Measurements from ENCODE around the gene MSMB. TPM values are rescaled to one million over a fixed set of nuclear protein-coding genes. Genes with fewer than 3 reads are reported as not detected.
"Not testable (repeated sequence)": the region's sequence is repeated elsewhere in the genome, so short reads cannot be mapped to it uniquely, and the experiment has no call there.

Gene MSMB
- total and polyA plus RNA-seq, 5 donors, result not detected

DNA sequence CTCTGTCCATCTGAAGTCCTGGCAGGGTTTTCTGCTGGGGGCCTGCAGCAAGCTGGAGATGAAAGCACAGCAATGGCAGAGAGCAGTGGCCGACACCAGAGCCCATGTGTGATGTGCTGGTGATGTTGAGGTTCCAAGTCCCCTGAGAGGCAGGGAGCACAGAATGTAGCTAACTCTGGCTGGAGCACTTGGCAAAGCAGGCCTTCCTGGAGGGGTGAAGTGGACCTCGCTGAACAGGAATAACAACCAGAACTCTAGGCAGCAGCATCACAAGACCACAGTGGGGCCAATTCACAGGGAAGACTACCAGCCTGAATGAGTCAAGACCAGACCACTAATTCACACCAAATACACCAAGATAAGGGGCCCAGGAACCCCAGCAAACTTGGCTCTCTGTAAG lies 22.8 kb upstream of the MSMB start:
- Histone ChIP-seq H3K4me3 (ENCODE audit: low read length) (no peak overlapping the region), H3K4me1 (ENCODE audit: control insufficient read depth, insufficient read depth, low read length) (no peaks in the 10 kb centered on the region), H3K9me3 (ENCODE audit: control insufficient read depth, low read length) (no peaks in the 10 kb centered on the region), H3K27me3 (ENCODE audit: control insufficient read depth, insufficient read depth) (no peaks in the 10 kb centered on the region), H3K27ac (ENCODE audit: low read length) (no peak overlapping the region)
- ATAC-seq (no peak), DNase-seq (no peak)
- intact Hi-C loops (cut with DNase I), result no loop called here
- 66% methylated on average over 2 of the region's 2 CpGs for WGBS

DNA sequence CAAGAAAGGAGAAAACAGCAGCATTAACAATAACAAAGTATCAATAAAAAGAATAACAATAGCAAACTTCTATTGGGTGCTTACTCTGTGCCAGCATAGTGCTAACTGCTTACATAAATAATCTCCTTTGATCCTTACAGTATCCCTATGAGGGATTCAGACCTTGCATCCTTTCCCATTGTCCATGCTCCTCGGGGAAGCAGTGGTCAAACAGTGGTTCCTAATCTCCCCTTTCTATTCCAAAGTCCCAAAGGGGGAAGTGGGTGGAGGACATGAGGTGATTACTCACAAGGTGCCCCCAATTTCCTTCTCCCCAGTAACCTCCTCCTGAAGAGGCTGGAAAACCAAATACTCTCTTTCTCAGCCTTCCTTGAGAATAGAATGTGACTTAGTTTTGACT lies 22.0 kb upstream of the MSMB start:
- Histone ChIP-seq H3K27ac (ENCODE audit: low read length) (no peak overlapping the region), H3K9me3 (ENCODE audit: control insufficient read depth, low read length) (no peaks in the 10 kb centered on the region), H3K4me3 (ENCODE audit: low read length) (no peak overlapping the region), H3K4me1 (ENCODE audit: control insufficient read depth, insufficient read depth, low read length) (no peaks in the 10 kb centered on the region), H3K27me3 (ENCODE audit: control insufficient read depth, insufficient read depth) (no peaks in the 10 kb centered on the region)
- 66% methylated on average over 1 of the region's 1 CpG for WGBS
- ATAC-seq (no peak), DNase-seq (no peak)
- intact Hi-C loops (cut with DNase I), result no loop called here

DNA sequence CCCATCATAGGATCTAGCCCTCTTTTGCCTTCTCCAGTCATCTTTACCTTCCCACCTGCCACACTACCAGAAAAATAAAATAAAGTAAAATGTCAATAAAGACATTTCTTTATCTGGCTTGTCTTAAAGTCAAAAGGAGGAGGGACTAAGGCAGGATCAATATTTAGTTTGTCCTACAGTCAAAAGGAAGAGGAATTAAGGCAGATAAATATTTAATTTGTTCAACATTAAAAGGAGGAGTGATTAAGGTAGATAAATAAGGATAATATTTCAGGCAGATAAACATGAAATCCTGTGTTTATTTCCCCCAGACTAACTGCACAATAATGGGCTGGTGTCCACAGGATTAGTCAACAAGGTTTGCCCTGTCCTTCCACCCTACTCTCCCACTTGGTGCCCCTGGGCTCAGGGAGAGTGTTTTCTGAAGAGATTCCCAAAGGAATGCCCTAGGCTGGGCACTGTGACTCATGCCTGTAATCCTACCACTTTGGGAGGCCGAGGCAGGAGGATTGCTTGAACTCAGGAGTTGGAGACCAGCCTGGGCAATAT lies 18.3 kb upstream of the MSMB start:
- no peaks in the 10 kb centered on the region for H3K27me3 ChIP-seq (ENCODE audit: control insufficient read depth, insufficient read depth)
- intact Hi-C loops (cut with DNase I), result no loop called here
- DNase-seq, result no peak
- H3K4me1 ChIP-seq (ENCODE audit: control insufficient read depth, insufficient read depth, low read length), result no peaks in the 10 kb centered on the region
- no peaks in the 10 kb centered on the region for H3K9me3 ChIP-seq (ENCODE audit: control insufficient read depth, low read length)
- no peak overlapping the region for H3K4me3 ChIP-seq (ENCODE audit: low read length)
- H3K27ac ChIP-seq (ENCODE audit: low read length), result no peak overlapping the region
- ATAC-seq, result no peak
- 91% methylated on average over 1 of the region's 1 CpG for WGBS

DNA sequence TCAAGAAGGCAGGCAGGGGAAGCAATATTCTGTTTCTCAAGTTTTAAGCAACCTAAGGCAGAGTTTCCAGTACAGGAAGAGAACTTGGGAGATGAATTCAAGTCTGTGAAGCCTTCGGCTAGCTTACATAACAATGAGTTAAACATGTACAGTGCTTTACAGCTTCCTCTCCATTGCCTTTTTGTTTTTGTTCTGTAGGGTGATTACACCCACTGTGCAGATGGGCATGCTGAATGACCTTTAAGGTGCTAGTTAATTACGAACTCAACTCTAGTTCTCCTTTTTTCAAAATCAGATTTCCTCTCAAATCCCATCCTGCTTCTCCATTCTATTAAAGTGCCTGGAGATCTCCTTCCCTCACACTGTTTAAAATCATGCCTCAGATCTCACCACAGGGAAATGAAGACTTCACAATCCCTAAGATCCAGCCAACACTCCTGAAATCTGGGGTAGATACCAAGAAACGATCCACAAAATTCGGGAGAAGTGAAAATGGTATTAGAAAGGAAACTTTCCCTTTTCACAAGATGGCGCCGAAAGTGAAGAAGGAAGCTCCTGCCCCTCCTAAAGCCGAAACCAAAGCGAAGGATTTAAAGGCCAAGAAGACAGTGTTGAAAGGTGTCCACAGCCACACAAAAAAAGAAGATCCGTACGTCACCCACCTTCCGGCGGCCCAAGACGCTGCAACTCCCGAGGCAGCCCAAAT lies 16.8 kb upstream of the MSMB start:
- DNase-seq (no peak), ATAC-seq (no peak)
- Histone ChIP-seq H3K9me3 (ENCODE audit: control insufficient read depth, low read length) (no peaks in the 10 kb centered on the region), H3K27me3 (ENCODE audit: control insufficient read depth, insufficient read depth) (no peaks in the 10 kb centered on the region), H3K4me3 (ENCODE audit: low read length) (no peak overlapping the region), H3K4me1 (ENCODE audit: control insufficient read depth, insufficient read depth, low read length) (no peaks in the 10 kb centered on the region), H3K27ac (ENCODE audit: low read length) (no peak overlapping the region)
- intact Hi-C loops (cut with DNase I), result no loop called here
- WGBS, result 81% methylated on average over 14 of the region's 14 CpGs

DNA sequence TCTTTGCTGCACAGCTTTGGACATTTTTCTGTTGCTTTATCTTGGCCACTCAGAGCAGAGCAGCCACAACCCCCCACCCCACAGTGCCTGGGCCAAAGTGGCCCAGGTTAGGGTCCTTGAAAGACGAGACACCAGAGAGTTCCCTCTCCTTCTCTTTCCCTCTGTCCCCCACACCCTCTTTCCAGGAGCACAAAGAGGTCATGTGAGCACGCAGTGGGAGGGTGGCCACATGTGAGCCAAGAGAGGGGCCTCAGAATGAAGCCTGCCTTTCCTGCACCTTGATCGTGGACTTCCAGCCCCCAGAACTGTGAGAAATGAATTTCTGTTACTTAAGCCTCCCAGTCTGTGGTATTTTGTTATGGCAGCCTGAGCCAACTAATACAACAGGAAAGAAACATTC lies 14.6 kb upstream of the MSMB start:
- DNase-seq (no peak), ATAC-seq (no peak)
- H3K9me3 ChIP-seq (ENCODE audit: control insufficient read depth, low read length), result no peaks in the 10 kb centered on the region
- WGBS, result 75% methylated on average over 3 of the region's 3 CpGs
- intact Hi-C loops (cut with DNase I), result no loop called here
- no peak overlapping the region for H3K4me3 ChIP-seq (ENCODE audit: low read length)
- H3K4me1 ChIP-seq (ENCODE audit: control insufficient read depth, insufficient read depth, low read length), result no peaks in the 10 kb centered on the region
- no peak overlapping the region for H3K27ac ChIP-seq (ENCODE audit: low read length)
- H3K27me3 ChIP-seq (ENCODE audit: control insufficient read depth, insufficient read depth), result no peaks in the 10 kb centered on the region

DNA sequence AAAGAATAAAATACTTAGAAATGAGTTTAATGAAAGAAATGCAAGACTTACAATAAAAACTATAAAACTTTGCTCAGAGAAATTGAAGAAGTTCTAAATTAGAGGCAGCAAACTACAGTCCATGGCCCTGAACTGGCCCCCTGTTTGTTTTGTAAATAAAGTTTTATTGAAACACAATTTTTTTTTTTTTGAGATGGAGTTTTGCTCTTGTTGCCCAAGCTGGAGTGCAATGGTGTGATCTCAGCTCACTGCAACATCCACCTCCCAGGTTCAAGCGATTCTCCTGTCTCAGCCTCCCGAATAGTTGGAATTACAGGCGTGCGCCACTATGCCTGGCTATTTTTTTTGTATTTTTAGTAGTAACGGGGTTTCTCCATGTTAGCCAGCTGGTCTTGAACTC lies 11.9 kb upstream of the MSMB start:
- ATAC-seq; intact Hi-C loops (cut with DNase I); H3K27ac ChIP-seq (ENCODE audit: low read length); H3K27me3 ChIP-seq (ENCODE audit: control insufficient read depth, insufficient read depth); H3K9me3 ChIP-seq (ENCODE audit: control insufficient read depth, low read length); DNase-seq; H3K4me1 ChIP-seq (ENCODE audit: control insufficient read depth, insufficient read depth, low read length); H3K4me3 ChIP-seq (ENCODE audit: low read length): not testable (repeated sequence)
- 95% methylated on average over 5 of the region's 5 CpGs for WGBS

DNA sequence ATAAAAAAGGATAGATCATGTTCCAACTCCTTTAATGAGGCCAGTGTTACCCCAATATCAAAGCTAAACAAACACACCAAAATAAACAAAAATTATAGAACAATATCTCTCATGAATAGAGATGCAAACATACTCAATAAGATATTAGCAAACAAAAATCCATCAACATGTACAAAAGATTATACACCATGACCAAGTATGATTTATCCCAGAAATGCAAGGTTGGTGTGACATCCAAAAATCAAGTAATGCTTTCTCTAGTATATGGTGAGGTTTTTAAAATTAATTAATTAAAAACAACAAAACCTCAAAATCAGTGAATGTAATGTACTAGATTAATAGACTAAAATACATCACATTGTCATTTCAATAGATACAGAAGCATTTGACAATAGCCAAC lies 11.0 kb upstream of the MSMB start:
- Histone ChIP-seq H3K4me1 (ENCODE audit: control insufficient read depth, insufficient read depth, low read length) (no peaks in the 10 kb centered on the region), H3K9me3 (ENCODE audit: control insufficient read depth, low read length) (no peaks in the 10 kb centered on the region), H3K27me3 (ENCODE audit: control insufficient read depth, insufficient read depth) (no peaks in the 10 kb centered on the region), H3K27ac (ENCODE audit: low read length) (no peak overlapping the region), H3K4me3 (ENCODE audit: low read length) (no peak overlapping the region)
- DNase-seq, result no peak
- intact Hi-C loops (cut with DNase I), result no loop called here
- ATAC-seq, result no peak

DNA sequence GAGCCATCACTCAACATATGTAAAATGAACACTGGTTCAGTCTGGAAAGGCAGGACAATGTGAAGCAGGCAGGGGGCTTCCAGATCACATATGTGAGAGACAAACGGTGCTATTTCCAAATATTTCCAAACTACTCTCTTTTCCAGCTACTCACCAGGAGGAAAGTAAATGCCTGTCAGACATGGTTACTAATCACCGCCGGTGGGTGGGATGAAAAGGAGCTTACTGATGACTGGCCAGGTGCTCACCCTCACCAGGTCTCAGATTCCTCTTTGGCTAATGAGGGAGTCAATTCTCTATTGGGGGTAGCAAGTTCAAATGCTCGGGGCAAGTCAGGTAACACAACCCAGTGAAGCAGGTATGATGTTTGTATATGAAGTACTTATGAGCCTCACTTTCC lies 9.7 kb upstream of the MSMB start:
- Histone ChIP-seq H3K27ac (ENCODE audit: low read length) (no peak overlapping the region), H3K4me1 (ENCODE audit: control insufficient read depth, insufficient read depth, low read length) (no peaks in the 10 kb centered on the region), H3K4me3 (ENCODE audit: low read length) (no peak overlapping the region), H3K9me3 (ENCODE audit: control insufficient read depth, low read length) (no peaks in the 10 kb centered on the region), H3K27me3 (ENCODE audit: control insufficient read depth, insufficient read depth) (no peaks in the 10 kb centered on the region)
- 84% methylated on average over 4 of the region's 4 CpGs for WGBS
- intact Hi-C loops (cut with DNase I), result no loop called here
- DNase-seq (no peak), ATAC-seq (no peak)

DNA sequence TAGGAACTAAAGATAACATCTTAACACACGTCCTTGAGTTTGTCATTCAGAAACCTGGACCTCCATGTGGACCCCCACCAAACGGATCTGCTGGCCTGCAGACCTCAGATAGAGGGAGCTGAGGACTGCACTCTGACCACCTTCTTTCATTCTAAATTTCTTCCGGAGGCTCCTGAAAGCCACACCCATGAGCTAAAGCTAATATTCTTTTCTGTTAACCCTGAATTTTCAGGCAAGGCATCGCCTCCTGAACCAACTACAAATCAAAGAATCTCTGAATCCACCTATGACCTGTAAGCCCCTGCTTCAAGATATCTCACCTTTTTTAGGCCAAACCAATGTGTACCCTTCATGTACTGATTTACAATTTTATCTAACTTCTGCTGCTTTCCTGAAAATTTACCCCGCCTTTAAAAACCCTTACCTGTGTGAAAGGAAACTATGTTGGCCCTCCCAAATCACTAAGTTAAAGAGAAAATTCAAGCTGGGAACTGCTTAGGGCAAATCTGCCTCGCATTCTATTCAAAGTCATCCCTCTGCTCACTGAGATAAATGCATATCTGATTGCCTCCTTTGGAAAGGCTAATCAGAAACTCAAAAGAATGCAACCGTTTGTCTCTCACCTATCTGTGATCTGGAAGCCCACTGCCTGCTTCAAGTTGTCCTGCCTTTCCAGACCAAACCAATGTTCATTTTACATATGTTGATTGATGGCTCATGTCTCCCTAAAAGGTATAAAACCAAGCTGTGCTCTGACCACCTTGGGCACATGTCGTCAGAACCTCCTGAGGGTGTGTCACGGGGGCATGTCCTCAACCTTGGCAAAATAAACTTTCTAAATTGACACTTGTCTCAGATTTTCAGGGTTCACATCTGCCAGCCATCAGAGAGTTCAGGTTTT lies 7.7 kb upstream of the MSMB start:
- DNase-seq (no peak), ATAC-seq (no peak)
- H3K27me3 ChIP-seq (ENCODE audit: control insufficient read depth, insufficient read depth), result no peaks in the 10 kb centered on the region
- H3K9me3 ChIP-seq (ENCODE audit: control insufficient read depth, low read length), result no peaks in the 10 kb centered on the region
- no peak overlapping the region for H3K4me3 ChIP-seq (ENCODE audit: low read length)
- H3K27ac ChIP-seq (ENCODE audit: low read length), result no peak overlapping the region
- H3K4me1 ChIP-seq (ENCODE audit: control insufficient read depth, insufficient read depth, low read length), result no peaks in the 10 kb centered on the region
- intact Hi-C loops (cut with DNase I), result no loop called here
- 61% methylated on average over 9 of the region's 9 CpGs for WGBS

DNA sequence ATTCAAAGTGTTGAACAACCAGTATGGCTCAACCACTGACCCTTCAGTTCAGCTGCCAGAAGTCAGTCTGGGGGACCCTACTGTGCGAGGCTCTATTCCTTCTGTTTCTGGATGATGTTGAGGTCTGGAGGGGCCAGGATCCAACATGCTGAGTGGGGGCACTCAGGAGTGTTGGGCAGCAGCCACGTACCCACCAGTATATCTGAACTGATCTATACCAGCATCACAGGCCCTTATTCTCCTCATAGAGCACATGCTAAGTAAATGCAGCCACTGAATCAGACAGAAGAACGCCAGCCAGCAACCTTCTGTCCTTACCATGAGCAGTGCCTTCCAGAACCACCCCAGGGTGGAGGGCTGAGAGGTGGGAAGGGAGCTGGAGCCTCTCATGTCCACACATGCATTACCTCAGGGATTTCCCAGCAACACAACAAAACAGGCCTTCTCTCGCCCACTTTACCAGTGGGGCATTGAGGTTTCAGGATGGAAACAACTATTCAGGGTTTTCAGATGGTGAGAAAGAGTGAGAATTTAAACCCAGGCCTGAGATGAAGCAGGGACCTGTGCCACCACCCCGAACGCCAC lies 6.8 kb upstream of the MSMB start:
- H3K9me3 ChIP-seq (ENCODE audit: control insufficient read depth, low read length), result no peaks in the 10 kb centered on the region
- intact Hi-C loops (cut with DNase I), result no loop called here
- no peaks in the 10 kb centered on the region for H3K27me3 ChIP-seq (ENCODE audit: control insufficient read depth, insufficient read depth)
- WGBS, result 81% methylated on average over 6 of the region's 6 CpGs
- ATAC-seq (no peak), DNase-seq (no peak)
- H3K4me3 ChIP-seq (ENCODE audit: low read length), result no peak overlapping the region
- no peak overlapping the region for H3K27ac ChIP-seq (ENCODE audit: low read length)
- no peaks in the 10 kb centered on the region for H3K4me1 ChIP-seq (ENCODE audit: control insufficient read depth, insufficient read depth, low read length)
